Measurements from ENCODE around the gene PRR23E.

PRR23E gene, protein sequence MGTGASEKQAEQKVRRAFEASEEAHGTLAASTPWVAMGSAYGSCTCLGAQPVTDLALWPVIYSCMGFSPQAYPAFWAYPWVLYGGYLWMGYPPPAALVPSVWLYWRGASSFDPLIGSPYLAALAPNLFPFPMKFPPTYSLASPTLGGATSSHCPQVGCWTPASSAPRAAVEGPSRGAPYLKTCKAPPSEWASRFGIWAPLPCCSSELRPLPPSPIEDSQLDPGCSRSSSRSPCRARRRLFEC

GRCh38 chr3:127192576-127193232 is at the start of gene PRR23E:
PRR23E (plus strand) TSS chr3:127193131; CDS start chr3:127196686, 3,555 bp downstream.
- H3K4me3 ChIP-seq (ENCODE audit: low read length): no peak within 1 kb of the TSS
- no peak for DNase-seq (ENCODE audit: low read depth)
- no peak for TF ChIP-seq CTCF (conservative IDR thresholded peaks at IDR 0.05; ENCODE audit: low read length)

- H3K4me3 ChIP-seq (ENCODE audit: low read length): no peak overlapping the region
- no peak for DNase-seq (ENCODE audit: low read depth)
- TF ChIP-seq CTCF (conservative IDR thresholded peaks at IDR 0.05; ENCODE audit: low read length): no peak
Observed at GRCh38 chr3:127143172-127143571, 49.8 kb upstream of the PRR23E start.

GRCh38 chr3:127144631-127145030 is 48.3 kb upstream of the PRR23E start:
- no peak for TF ChIP-seq CTCF (conservative IDR thresholded peaks at IDR 0.05; ENCODE audit: low read length)
- no peak for DNase-seq (ENCODE audit: low read depth)
- H3K4me3 ChIP-seq (ENCODE audit: low read length): no peak overlapping the region

GRCh38 chr3:127145266-127145665 is 47.7 kb upstream of the PRR23E start:
- no peak for TF ChIP-seq CTCF (conservative IDR thresholded peaks at IDR 0.05; ENCODE audit: low read length)
- H3K4me3 ChIP-seq (ENCODE audit: low read length): no peak overlapping the region
- DNase-seq (ENCODE audit: low read depth): no peak

GRCh38 chr3:127147291-127147885 is 45.5 kb upstream of the PRR23E start:
- DNase-seq (ENCODE audit: low read depth): no peak
- no peak for TF ChIP-seq CTCF (conservative IDR thresholded peaks at IDR 0.05; ENCODE audit: low read length)

DNA sequence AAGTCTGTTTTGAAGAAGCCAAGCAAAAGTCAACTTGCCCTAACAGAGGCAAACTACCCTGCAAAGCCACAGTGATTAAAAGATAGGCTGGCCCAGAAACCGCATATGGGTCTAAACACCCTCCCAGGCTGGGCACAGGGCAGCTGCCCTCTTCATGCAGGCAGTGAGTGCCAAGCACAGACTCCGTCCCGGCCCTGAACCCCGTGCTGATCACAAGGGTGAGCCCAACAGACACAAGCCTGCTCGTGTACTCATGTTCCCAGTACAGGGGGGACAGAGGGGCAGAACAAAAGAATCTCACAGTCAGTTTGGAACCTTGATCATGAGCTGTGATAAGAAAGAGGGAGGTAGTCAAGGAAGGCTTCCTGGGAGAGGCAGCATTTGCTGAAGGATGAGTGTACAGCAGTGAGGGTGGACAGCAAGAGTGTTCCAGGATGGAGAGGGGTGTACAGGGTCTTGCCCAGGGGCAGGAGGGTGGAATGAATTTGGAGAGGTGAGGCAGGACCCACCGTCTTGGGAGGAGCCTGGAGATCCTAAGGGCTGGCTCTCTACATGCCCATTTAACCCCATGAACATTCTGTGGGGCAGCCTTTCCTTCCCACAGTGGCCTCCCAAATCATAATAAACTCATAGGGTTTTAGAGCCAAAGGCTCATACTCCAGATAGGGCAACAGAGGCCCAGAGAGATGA is 43.2 kb upstream of the PRR23E start:
- no peak for TF ChIP-seq CTCF (conservative IDR thresholded peaks at IDR 0.05; ENCODE audit: low read length)
- H3K4me3 ChIP-seq (ENCODE audit: low read length): no peak overlapping the region
- no peak for DNase-seq (ENCODE audit: low read depth)

More at GRCh38 chr3:127147291-127147885, 45.5 kb upstream of the PRR23E start:
- H3K4me3 ChIP-seq (ENCODE audit: low read length): no peak overlapping the region
